Activated effector memory CD4-positive, alpha-beta T cell treated with Interleukin-2 at 50 U/mL for 16 hours (primary cell): Measurements from ENCODE around the gene ZNF506.
"Not testable (repeated sequence)": the region's sequence is repeated elsewhere in the genome, so short reads cannot be mapped to it uniquely, and the experiment has no call there.

Experiments used
- DNase-seq: peaks from one replicate; pipeline ENCODE4 v3.0.0-alpha.2; 2020

The ZNF506 gene

DNA sequence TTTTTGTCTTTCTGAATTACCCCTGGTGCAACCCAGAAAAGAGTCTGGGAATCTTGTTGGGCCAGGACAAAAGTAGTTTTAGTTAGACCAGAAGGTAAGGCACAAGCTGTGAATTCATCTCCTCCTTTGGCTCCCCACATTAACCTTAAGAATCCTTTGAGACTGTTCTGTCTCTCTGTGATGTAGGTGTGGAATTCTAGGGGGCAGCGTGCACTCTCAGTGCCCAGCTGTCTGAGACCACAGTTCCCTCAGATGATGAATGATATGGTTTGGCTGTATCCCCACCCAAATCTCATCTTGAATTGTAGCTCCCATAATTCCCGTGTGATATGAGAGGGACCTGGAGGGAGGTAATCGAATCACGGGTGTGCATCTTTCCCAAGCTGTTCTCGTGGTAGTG is 43.9 kb downstream of the ZNF506 start:
- no peak for DNase-seq

DNA sequence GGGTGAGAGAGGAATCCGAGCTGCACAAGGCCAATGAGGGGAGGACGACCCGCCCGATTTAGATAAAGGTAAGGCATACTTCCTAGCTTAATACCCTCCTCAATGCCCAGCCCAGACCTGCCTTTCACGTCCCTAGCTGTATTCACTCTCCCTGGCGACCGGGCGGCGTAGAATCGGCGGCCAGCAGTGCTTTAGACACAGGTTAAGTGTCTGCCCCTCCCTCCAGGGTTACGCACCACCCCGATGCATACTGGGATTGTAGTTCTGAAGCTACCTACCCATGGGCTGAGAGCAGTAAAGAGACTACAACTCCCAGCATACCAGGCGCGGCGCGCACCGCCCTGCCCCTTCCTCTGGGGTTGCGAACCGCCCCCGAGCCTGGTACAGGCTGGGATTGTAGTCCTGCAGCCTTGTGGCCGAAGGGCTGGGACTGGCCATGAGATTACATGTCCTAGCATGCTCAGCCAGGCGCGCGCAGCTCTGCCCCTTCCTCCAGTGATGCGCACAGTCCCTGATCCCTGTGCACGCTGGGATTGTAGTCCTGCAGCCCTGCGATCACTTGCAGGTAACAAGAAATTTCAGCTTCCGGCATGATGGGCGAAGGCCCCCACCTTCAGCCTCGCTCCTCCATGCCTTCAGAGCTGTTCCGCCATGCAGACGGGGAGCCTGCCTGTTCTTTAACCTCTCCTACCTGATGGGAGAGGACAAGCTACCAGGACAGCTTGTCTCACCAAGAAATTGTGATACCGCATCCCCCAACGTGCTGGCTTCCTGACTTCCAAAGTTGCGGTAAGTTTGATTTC is 45.1 kb downstream of the ZNF506 start:
- peak; percentile 88 for DNase-seq

DNA sequence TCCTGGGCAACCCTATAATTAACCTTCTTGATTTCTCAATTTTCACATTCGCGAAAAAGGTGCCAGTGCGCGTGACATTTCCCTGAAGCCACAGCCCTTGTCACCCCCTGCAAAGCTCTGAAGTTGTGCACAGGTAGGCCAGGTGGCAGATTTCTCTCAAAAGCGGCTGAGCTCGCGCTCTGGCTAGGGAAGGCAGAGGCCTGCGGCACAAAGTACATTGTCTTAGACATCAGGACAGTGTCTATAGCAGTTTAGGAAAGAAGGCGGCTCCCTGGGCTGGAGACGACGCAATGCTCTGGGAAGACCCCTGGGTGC is 45.7 kb downstream of the ZNF506 start:
- DNase-seq: no peak

- DNase-seq: no peak
Observed at GRCh38 chr19:19774354-19775033, 47.1 kb downstream of the ZNF506 start.

DNA sequence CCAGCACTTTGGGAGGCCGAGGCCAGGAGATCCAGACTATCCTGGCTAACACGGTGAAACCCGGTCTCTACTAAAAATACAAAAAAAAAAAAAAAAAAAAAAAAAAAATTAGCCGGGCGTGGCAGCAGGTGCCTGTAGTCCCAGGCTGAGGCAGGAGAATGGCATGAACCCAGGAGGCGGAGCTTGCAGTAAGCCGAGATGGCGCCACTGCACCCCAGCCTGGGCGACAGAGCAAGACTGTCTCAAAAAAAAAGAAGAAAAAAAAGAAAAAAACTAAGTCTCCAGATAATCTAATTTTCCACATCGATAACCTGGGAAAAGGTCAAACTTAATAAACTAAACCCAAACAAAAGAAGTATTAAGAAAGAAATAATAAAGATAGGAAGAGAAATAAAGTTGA is 49.6 kb downstream of the ZNF506 start:
- DNase-seq: not testable (repeated sequence)

- not testable (repeated sequence) for DNase-seq
Observed at GRCh38 chr19:19769971-19770370, 51.6 kb downstream of the ZNF506 start.

DNA sequence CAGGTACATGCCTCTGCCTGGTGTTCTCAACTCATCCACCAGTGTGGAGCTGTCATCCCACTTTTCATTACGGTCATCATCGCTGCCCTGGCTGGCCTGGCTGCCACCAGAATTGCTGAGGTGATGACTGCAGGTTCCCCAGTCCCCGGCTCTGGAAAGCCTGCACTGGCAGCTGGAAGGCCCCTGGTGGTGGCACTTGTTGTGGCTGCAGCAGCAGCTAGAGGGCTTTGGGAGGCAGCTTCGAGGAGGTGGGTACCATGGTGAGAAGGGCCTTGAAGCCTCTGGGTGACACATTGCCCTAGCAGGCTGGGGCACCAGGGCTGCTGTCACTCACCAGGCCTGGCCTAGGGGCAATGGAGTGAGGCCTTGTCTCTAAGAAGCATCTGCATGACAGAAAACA is 63.4 kb downstream of the ZNF506 start:
- no peak for DNase-seq

GRCh38 chr19:19752760-19753403 is 68.7 kb downstream of the ZNF506 start:
- no peak for DNase-seq

DNA sequence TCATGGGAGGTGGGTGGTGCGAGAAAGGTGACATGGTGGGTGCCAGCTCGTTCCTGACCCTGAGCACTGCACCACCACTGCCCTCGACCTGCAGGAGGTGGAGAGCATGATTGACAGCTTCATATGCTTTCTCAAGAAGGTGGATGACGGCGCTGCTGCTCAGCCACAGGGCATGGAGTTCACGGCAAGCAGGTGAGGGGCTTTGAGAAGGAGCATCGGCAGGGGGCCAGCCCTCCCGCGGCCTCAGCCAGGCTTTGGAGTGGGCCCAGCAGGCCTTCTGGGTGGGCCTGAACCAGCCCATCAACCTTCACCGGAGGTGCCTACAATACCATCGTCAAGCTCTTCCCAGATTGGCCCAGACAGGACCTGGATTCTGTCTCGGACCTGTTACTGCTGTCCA is 69.7 kb downstream of the ZNF506 start:
- DNase-seq: no peak

GRCh38 chr19:19750842-19751790 is 70.4 kb downstream of the ZNF506 start:
- no peak for DNase-seq

DNA sequence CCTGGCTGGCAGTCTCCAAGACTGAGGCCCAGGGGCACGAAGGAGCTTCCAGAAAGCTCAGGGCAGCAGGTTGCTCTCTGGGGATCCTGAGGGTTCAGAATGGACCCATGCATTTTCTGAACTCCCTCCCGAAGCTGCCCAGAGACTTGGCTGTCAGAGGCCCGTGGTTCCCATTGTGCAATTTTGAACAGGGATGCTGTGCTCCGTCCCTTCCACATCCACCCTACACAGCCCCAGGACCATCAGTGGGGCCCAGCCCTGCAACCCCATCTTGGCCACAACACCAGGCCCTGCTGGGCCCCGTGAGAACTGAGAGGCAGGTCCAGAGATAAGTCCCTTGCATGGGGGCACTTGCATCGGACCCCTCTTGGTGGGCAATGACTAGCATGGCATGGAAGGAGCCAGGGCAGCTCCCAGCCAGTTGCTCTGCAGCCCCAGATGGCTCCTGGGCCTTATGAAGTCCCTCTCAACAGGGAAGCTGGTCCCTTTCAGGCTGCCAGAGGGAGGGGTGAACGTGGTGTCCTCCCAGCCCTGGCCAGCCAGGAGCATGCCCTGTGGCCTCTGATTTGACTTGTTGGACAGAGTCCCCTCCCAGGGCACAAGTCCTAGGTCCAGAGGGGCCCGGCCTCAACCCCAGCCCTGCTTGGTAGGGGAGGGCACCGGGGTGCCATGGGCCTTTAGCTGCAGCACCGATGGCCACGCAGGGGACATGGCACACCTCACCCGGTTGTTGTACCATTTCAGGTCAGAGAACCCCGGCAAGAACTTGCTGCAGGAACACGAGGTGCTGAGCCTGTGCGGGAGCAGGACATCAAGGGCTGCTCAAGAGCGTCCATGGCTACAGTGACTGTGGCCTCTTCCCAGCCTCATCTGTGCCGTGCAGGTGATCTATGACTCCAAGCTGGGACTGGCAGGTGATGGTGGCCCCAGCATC is 71.4 kb downstream of the ZNF506 start:
- no peak for DNase-seq

GRCh38 chr19:19749117-19749907 is 72.2 kb downstream of the ZNF506 start:
- no peak for DNase-seq

- no peak for DNase-seq
Observed at GRCh38 chr19:19748249-19748938, 73.2 kb downstream of the ZNF506 start.

GRCh38 chr19:19747357-19748220 is 74.0 kb downstream of the ZNF506 start:
- DNase-seq: no peak

DNA sequence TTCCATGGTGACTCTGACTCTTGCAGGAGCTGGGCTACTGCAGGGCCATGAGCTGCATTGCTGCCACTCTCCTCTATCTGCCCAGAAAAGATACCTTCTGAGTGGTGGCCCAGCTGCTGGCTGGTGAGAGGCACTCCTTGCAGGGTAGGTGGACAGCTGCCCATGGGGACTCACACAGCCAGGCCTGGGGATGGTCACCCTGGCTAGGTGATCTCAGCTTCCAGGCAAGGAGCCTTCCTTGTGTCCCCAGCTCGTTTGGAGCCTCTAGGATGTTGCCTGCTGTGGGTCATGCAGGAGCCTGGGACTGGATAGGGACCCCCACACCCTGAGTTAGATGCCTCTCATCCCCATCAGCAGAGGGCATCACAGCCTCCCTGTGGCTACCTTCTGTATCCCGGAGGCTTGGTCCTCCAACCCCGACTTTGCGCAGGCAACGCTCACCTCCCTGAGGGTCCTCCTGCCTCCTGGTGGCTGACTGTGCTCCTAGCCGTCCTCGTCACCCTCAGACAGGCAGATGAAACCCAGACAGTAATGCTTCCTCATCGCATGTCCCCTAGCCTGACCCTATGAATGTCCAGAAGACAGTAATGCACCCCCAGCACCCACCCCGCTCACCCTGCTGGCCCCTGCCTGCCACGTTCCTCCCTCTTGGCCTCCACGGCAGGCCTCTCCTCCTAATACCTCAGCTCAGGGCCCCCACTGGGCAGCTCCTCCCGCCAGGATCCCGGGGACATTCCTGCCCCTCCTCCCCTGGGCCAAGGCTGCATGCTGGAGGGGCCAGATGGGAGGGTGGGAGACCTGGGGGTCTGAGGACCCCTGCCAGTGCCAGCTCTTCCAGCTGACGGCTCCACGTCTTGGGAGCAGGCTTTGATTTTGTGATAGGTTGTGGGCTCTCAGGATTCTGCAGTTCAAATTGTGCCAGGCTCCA is 75.0 kb downstream of the ZNF506 start:
- no peak for DNase-seq

DNA sequence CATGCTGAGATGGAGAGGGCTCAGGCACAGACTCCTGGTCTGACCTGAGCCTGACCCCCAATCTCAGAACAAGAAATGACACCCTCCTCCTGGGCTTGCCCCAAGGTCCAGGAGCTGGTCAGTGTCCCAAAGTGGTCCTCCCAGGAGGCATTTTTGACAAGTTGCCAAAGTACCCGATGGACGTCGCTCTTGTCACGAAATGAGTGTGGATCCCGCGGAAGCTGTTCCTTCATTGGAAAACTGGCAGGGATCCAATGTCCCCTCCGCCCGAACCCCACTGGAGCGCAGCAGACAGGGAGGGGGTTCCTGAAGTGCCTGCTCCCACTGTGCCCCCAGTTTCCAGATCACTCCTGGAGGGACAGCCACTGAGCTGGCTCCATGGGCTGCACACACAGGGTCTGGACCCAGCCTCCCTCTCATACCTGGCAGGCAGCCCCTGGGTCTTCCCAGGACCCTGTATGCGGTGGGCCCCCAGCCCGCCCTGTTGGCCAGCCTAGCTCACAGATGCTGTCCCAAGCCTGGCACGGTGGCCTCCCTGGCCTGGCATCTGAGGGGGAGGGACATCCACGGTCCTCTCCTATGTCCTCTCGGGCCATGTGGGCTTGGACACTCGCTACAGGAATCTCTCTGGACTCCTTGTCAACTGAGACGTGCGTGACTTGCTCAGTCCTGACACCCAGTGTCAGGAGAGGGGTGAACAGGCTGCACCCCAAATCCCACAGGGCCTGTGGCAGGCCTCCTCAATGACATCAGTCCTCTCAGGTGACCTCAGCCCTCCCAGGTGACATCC is 75.9 kb downstream of the ZNF506 start:
- no peak for DNase-seq

GRCh38 chr19:19744641-19745040 is 76.9 kb downstream of the ZNF506 start:
- DNase-seq: no peak
